ENCODE measurements around the gene MYO7B. TPM values are rescaled to one million over a fixed set of nuclear protein-coding genes. Genes with fewer than 3 reads are reported as not detected.

Gene MYO7B
- total and polyA plus RNA-seq, 2 experiments from 2014 or later, result 17.6 to 20.1 TPM

DNA sequence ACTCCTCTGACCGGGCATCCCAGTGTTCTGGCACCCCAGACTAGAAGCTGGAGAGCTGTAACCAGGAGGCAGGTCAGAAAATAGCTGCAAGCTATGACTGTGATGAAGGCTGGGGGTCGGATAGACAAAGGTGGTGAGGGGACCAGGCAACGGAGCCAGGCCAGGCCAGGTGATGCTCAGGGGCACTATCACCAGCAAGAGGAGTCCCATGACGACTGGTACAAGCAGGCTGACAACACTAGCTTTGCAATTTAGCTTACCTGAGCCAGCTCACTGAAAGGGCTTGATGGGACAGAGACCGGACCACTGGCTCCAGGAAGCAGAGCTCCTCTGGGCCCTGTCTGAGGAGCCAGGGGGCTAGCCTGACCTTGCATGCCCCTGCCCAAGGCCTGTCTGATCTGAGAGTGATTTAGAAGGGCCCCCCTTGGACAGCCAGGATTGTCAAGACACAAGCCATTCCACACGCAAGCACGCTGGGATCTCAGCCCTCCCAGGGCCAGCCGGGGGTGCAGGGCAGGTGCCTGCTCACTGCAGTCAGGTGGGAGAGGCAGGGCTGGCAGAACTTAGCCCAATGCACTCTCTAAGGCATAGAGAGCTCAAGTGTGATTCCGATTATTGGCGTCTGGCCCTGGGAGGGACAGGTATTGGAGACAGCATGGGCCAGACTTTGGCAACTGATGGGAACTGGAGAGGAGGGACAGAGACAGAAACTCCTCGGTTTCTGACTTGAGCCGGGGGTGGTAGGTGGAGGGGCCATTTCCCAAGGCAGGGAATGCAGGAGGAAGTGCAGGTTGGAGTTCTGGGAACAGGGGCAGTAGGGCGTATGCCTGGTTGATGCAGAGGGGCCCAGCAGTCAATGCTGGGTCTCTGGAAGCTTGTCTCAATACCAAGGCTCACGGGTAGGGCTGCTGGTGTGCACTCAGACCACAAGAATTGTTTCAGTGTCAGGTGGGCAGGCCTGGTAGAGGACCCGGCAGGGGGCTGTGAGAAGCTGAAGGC, 47.7 kb downstream of the MYO7B start:
- TF ChIP-seq, protein P1, sequence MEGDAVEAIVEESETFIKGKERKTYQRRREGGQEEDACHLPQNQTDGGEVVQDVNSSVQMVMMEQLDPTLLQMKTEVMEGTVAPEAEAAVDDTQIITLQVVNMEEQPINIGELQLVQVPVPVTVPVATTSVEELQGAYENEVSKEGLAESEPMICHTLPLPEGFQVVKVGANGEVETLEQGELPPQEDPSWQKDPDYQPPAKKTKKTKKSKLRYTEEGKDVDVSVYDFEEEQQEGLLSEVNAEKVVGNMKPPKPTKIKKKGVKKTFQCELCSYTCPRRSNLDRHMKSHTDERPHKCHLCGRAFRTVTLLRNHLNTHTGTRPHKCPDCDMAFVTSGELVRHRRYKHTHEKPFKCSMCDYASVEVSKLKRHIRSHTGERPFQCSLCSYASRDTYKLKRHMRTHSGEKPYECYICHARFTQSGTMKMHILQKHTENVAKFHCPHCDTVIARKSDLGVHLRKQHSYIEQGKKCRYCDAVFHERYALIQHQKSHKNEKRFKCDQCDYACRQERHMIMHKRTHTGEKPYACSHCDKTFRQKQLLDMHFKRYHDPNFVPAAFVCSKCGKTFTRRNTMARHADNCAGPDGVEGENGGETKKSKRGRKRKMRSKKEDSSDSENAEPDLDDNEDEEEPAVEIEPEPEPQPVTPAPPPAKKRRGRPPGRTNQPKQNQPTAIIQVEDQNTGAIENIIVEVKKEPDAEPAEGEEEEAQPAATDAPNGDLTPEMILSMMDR (IDR thresholded peaks at IDR 0.05; ENCODE audit: poor library complexity), result no peak
- TF ChIP-seq EZH2phosphoT487 (IDR thresholded peaks at IDR 0.05; ENCODE audit: low read depth, severe bottlenecking, unreplicated experiment), result no peak
- no peak for TF ChIP-seq EZH2 (IDR thresholded peaks at IDR 0.05; ENCODE audit: borderline replicate concordance)
- Histone ChIP-seq H3K9me3 (ENCODE audit: low read depth) (no peaks in the 10 kb centered on the region), H3K36me3 (replicated peaks; ENCODE audit: insufficient read depth, low read depth) (no peaks in the 10 kb centered on the region), H3K27me3 (no peaks in the 10 kb centered on the region), H3K79me2 (no peaks in the 10 kb centered on the region), H4K20me1 (ENCODE audit: insufficient read depth, poor library complexity, severe bottlenecking) (no peaks in the 10 kb centered on the region), H3K4me1 (ENCODE audit: insufficient read depth) (no peaks in the 10 kb centered on the region), H2AFZ (no peak overlapping the region), H3K4me3 (no peak overlapping the region), H3K27ac (no peak overlapping the region), H3K4me2 (no peak overlapping the region), H3K9me2 (replicated peaks; ENCODE audit: insufficient read depth) (no peaks in the 10 kb centered on the region)
- no peak for DNase-seq (ENCODE audit: low spot score)
- WGBS (ENCODE audit: low lambda C conversion rate, missing lambda C conversion rate), result 79% methylated on average over 15 of the region's 15 CpGs

DNA sequence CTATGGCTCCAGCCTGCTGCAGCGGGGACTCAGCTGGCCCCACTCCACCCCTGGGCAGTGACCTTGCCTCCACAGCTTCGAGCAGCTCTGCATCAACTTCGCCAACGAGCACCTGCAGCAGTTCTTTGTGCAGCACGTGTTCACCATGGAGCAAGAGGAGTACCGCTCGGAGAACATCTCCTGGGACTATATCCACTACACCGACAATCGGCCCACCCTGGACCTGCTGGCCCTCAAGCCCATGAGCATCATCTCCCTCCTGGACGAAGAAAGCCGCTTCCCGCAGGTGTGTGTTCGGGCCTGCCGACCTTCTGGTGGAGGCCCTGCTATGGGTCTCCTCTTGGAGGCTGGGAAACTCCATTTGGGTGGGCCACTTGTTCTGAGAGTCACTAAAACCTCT, 48.6 kb downstream of the MYO7B start:
- H3K79me2 ChIP-seq, result no peaks in the 10 kb centered on the region
- H3K4me2 ChIP-seq, result no peak overlapping the region
- H3K36me3 ChIP-seq (replicated peaks; ENCODE audit: insufficient read depth, low read depth), result no peaks in the 10 kb centered on the region
- H4K20me1 ChIP-seq (ENCODE audit: insufficient read depth, poor library complexity, severe bottlenecking), result no peaks in the 10 kb centered on the region
- DNase-seq (ENCODE audit: low spot score), result no peak
- no peaks in the 10 kb centered on the region for H3K4me1 ChIP-seq (ENCODE audit: insufficient read depth)
- no peaks in the 10 kb centered on the region for H3K9me2 ChIP-seq (replicated peaks; ENCODE audit: insufficient read depth)
- no peak overlapping the region for H3K4me3 ChIP-seq
- H3K9me3 ChIP-seq (ENCODE audit: low read depth), result no peaks in the 10 kb centered on the region
- H3K27me3 ChIP-seq, result no peaks in the 10 kb centered on the region
- H3K27ac ChIP-seq, result no peak overlapping the region
- 96% methylated on average over 14 of the region's 14 CpGs for WGBS (ENCODE audit: low lambda C conversion rate, missing lambda C conversion rate)
- TF ChIP-seq, protein P1 (IDR thresholded peaks at IDR 0.05; ENCODE audit: poor library complexity), result no peak
- TF ChIP-seq EZH2phosphoT487 (IDR thresholded peaks at IDR 0.05; ENCODE audit: low read depth, severe bottlenecking, unreplicated experiment), result no peak
- TF ChIP-seq EZH2 (IDR thresholded peaks at IDR 0.05; ENCODE audit: borderline replicate concordance), result no peak
- H2AFZ ChIP-seq, result no peak overlapping the region

DNA sequence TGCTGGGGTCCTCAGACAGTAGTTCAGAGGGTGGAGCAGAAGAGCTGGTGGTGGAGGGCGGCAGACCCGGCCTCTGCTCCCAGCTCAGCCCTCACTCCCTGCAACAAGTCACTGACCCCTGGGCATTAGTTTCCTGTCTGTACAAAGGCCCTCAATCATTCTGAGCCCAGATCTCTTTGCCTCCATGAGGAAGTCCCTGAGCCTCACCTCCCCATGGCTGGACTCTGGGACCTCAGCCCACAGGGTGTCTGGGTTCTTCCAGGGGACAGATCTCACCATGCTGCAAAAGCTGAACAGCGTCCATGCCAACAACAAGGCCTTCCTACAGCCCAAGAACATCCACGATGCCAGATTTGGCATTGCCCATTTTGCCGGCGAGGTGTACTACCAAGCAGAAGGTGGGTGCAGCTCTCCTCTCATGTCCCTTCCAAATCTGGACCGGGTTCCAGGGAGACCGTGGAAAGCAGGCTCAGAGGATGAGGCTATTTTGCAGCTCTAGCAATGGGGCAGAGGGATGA, 49.1 kb downstream of the MYO7B start:
- H3K79me2 ChIP-seq, result no peaks in the 10 kb centered on the region
- H3K4me3 ChIP-seq, result no peak overlapping the region
- whole genome bisulfite sequencing (ENCODE audit: low lambda C conversion rate, missing lambda C conversion rate), result 83% methylated on average over 8 of the region's 8 CpGs
- H3K27me3 ChIP-seq, result no peaks in the 10 kb centered on the region
- H4K20me1 ChIP-seq (ENCODE audit: insufficient read depth, poor library complexity, severe bottlenecking), result no peaks in the 10 kb centered on the region
- no peak for DNase-seq (ENCODE audit: low spot score)
- H3K9me2 ChIP-seq (replicated peaks; ENCODE audit: insufficient read depth), result no peaks in the 10 kb centered on the region
- TF ChIP-seq EZH2 (IDR thresholded peaks at IDR 0.05; ENCODE audit: borderline replicate concordance), result no peak
- TF ChIP-seq EZH2phosphoT487 (IDR thresholded peaks at IDR 0.05; ENCODE audit: low read depth, severe bottlenecking, unreplicated experiment), result no peak
- TF ChIP-seq, protein P1 (IDR thresholded peaks at IDR 0.05; ENCODE audit: poor library complexity), result no peak
- H3K9me3 ChIP-seq (ENCODE audit: low read depth), result no peaks in the 10 kb centered on the region
- H3K27ac ChIP-seq, result no peak overlapping the region
- no peaks in the 10 kb centered on the region for H3K36me3 ChIP-seq (replicated peaks; ENCODE audit: insufficient read depth, low read depth)
- H3K4me1 ChIP-seq (ENCODE audit: insufficient read depth), result no peaks in the 10 kb centered on the region
- no peak overlapping the region for H2AFZ ChIP-seq
- H3K4me2 ChIP-seq, result no peak overlapping the region

Data from hepatocyte (in vitro differentiated cells).